Natural killer cell (primary cell): ENCODE results near the gene PDE5A. TPM values are rescaled to one million over a fixed set of nuclear protein-coding genes. Genes with fewer than 3 reads are reported as not detected.

ENCODE experiments used
- ATAC-seq, 3 donors: fragments of 150-1000 bp in 2 of 3; fragments of 200-7000 bp in 1 of 3; cut with Tn5 transposase; 1 replicate in 1 of 3; 2 replicates in 2 of 3; pipeline ENCODE4 v1.10.0; 2021; ENCODE audit warnings: mild to moderate bottlenecking in 2 of 3, moderate library complexity in 2 of 3
- DNase-seq, 2 donors: peaks; one replicate each; pipeline versions ENCODE4 v3.0.0 to v3.0.0-alpha.2; 2013 to 2021; ENCODE audit warnings: mixed read lengths in 1 of 2
- H3K27ac ChIP-seq: one replicate; pipeline ENCODE4 v1.5.1; 2013; ENCODE audit warnings: mild to moderate bottlenecking, low read length
- H3K27me3 ChIP-seq: one replicate; pipeline ENCODE4 v1.6.1; 2013; ENCODE audit warnings: low read length; ENCODE audit not compliant: control insufficient read depth, insufficient read depth
- H3K36me3 ChIP-seq: one replicate; pipeline ENCODE4 v1.6.1; 2013; ENCODE audit warnings: low read length; ENCODE audit not compliant: control insufficient read depth, insufficient read depth
- H3K4me1 ChIP-seq: one replicate; pipeline ENCODE4 v1.6.1; 2013; ENCODE audit warnings: low read length; ENCODE audit not compliant: control insufficient read depth, insufficient read depth
- H3K4me3 ChIP-seq: one replicate; pipeline ENCODE4 v1.5.1; 2013; ENCODE audit warnings: low read length
- H3K9me3 ChIP-seq: one replicate; pipeline ENCODE4 v1.6.1; 2013; ENCODE audit warnings: low read length; ENCODE audit not compliant: control insufficient read depth, insufficient read depth
- H3K27ac Mint-ChIP-seq, 2 donors: one replicate each; pipeline ENCODE4 v1.8.0; 2022; ENCODE audit warnings: mild to moderate bottlenecking in 2 of 2, mixed read lengths in 2 of 2, moderate library complexity in 1 of 2
- H3K27me3 Mint-ChIP-seq, 2 donors: one replicate each; pipeline ENCODE4 v1.8.0; 2022; ENCODE audit warnings: low read depth in 2 of 2, mixed read lengths in 2 of 2
- H3K36me3 Mint-ChIP-seq: one replicate; pipeline ENCODE4 v1.8.0; 2022; ENCODE audit warnings: mixed read lengths
- H3K4me1 Mint-ChIP-seq, 2 donors: one replicate each; pipeline ENCODE4 v1.8.0; 2022; ENCODE audit warnings: mixed read lengths in 2 of 2
- H3K4me3 Mint-ChIP-seq: one replicate; pipeline ENCODE4 v1.8.0; 2022; ENCODE audit warnings: mild to moderate bottlenecking, moderate library complexity, mixed read lengths
- H3K9me3 Mint-ChIP-seq, 2 donors: one replicate each; pipeline ENCODE4 v1.8.0; 2022; ENCODE audit warnings: mixed read lengths in 2 of 2
- CTCF ChIP-seq: fragments of 200-600 bp; IDR thresholded peaks from one replicate; pipeline ENCODE4 v1.8.0; 2022; ENCODE audit warnings: antibody characterized with exemption
- WGBS: methylation state at CpG from one replicate; pipeline ENCODE4 v1.1.7; 2013; ENCODE audit warnings: missing lambda C conversion rate; ENCODE audit not compliant: insufficient coverage; 5-methylcytosine and 5-hydroxymethylcytosine counted together
- intact Hi-C: fragments of 100-400 bp; cut with micrococcal nuclease; formaldehyde crosslinking; loops from one replicate; pipeline ENCODE4 v1.14.2; 2022
- total RNA-seq, 4 donors: library from RNA; stranded (reverse); fragments of 120-200 nt in 1 of 4; gene quantifications; one replicate each; pipeline versions ENCODE4 v1.2.3 to v1.2.4, GENCODE V29; 2013 to 2022

Gene PDE5A
- total RNA-seq, 3 donors from 2014 or later (not counting 1 experiment from before 2014, with no cell fraction given): 2.1 to 4.0 (median 2.5) TPM

- Mint-ChIP-seq H3K4me1 (no peaks in the 10 kb centered on the region), H3K36me3 (no peaks in the 10 kb centered on the region), H3K9me3 (no peaks in the 10 kb centered on the region), H3K27me3 (no peaks in the 10 kb centered on the region), H3K4me3 (no peak overlapping the region), H3K27ac (no peak overlapping the region)
- H3K27me3 ChIP-seq: no peaks in the 10 kb centered on the region
- no CpG with 5 or more reads among the region's 1 CpG for WGBS
- H3K4me3 ChIP-seq: no peak overlapping the region
- intact Hi-C loops: no loop called here
- no peaks in the 10 kb centered on the region for H3K4me1 ChIP-seq
- no peaks in the 10 kb centered on the region for H3K9me3 ChIP-seq
- DNase-seq: no peak
- ATAC-seq: no peak
- H3K36me3 ChIP-seq: no peaks in the 10 kb centered on the region
- TF ChIP-seq CTCF: no peak
- H3K27ac ChIP-seq: no peak overlapping the region
Measured at GRCh38 chr4:119672938-119673337, 44.3 kb upstream of the PDE5A start.

GRCh38 chr4:119672086-119672485 lies 43.5 kb upstream of the PDE5A start:
- no peaks in the 10 kb centered on the region for H3K4me1 Mint-ChIP-seq
- Histone ChIP-seq H3K27ac (no peak overlapping the region), H3K4me1 (no peaks in the 10 kb centered on the region), H3K36me3 (no peaks in the 10 kb centered on the region), H3K9me3 (no peaks in the 10 kb centered on the region), H3K4me3 (no peak overlapping the region), H3K27me3 (no peaks in the 10 kb centered on the region)
- TF ChIP-seq CTCF: no peak
- H3K9me3 Mint-ChIP-seq: no peaks in the 10 kb centered on the region
- no peak overlapping the region for H3K27ac Mint-ChIP-seq
- H3K27me3 Mint-ChIP-seq: no peaks in the 10 kb centered on the region
- no peak overlapping the region for H3K4me3 Mint-ChIP-seq
- ATAC-seq (no peak), DNase-seq (no peak)
- WGBS: 86% methylated on average over 2 of the region's 2 CpGs
- intact Hi-C loops: no loop called here
- H3K36me3 Mint-ChIP-seq: no peaks in the 10 kb centered on the region

GRCh38 chr4:119671205-119671604 lies 42.6 kb upstream of the PDE5A start:
- TF ChIP-seq CTCF: no peak
- H3K4me3 ChIP-seq: no peak overlapping the region
- Mint-ChIP-seq H3K27me3 (peaks cover 0 to 2% of the 10 kb centered on the region in 2 donors), H3K36me3 (no peaks in the 10 kb centered on the region), H3K4me3 (no peak overlapping the region), H3K9me3 (no peaks in the 10 kb centered on the region), H3K27ac (no peak overlapping the region), H3K4me1 (no peaks in the 10 kb centered on the region)
- no peak for ATAC-seq
- DNase-seq: no peak
- H3K4me1 ChIP-seq: no peaks in the 10 kb centered on the region
- no peak overlapping the region for H3K27ac ChIP-seq
- H3K27me3 ChIP-seq: no peaks in the 10 kb centered on the region
- H3K9me3 ChIP-seq: no peaks in the 10 kb centered on the region
- H3K36me3 ChIP-seq: no peaks in the 10 kb centered on the region
- intact Hi-C loops: no loop called here

- intact Hi-C loops: no loop called here
- Mint-ChIP-seq H3K4me3 (no peak overlapping the region), H3K27ac (no peak overlapping the region), H3K36me3 (no peaks in the 10 kb centered on the region), H3K4me1 (no peaks in the 10 kb centered on the region), H3K27me3 (peaks cover 0 to 2% of the 10 kb centered on the region in 2 donors), H3K9me3 (peaks cover 0 to under 1% of the 10 kb centered on the region in 2 donors)
- Histone ChIP-seq H3K4me3 (no peak overlapping the region), H3K36me3 (no peaks in the 10 kb centered on the region), H3K27ac (no peak overlapping the region), H3K4me1 (no peaks in the 10 kb centered on the region), H3K9me3 (no peaks in the 10 kb centered on the region), H3K27me3 (no peaks in the 10 kb centered on the region)
- no peak for TF ChIP-seq CTCF
- 77% methylated on average over 3 of the region's 3 CpGs for WGBS
- DNase-seq: no peak
- no peak for ATAC-seq
Measured at GRCh38 chr4:119667802-119668201, 39.2 kb upstream of the PDE5A start.
